Liver (tissue), 9 donors: Measurements from ENCODE around the gene ARHGEF10L. TPM values are rescaled to one million over a fixed set of nuclear protein-coding genes. Genes with fewer than 3 reads are reported as not detected.

Experiments
- DNase-seq: peaks from one replicate; pipeline ENCODE4 v3.0.0-alpha.2; 2017; ENCODE audit warnings: low spot score
- H3K27ac ChIP-seq, 2 donors: one replicate each; pipeline ENCODE4 v1.7.0; 2013; ENCODE audit warnings: inconsistent platforms in 2 of 2, low read length in 2 of 2, control low read depth in 1 of 2, low read depth in 1 of 2, mild to moderate bottlenecking in 1 of 2
- H3K27me3 ChIP-seq, 4 donors: one replicate each; pipeline versions ENCODE4 v1.6.1 to v1.7.0; 2013; ENCODE audit warnings: low read length in 3 of 4, inconsistent platforms in 1 of 4, mild to moderate bottlenecking in 1 of 4, moderate library complexity in 1 of 4; ENCODE audit not compliant: control insufficient read depth in 4 of 4, insufficient read depth in 4 of 4
- H3K36me3 ChIP-seq, 4 donors: one replicate each; pipeline versions ENCODE4 v1.6.1 to v1.7.0; 2013; ENCODE audit warnings: low read length in 3 of 4, mild to moderate bottlenecking in 3 of 4, low read depth in 1 of 4, moderate library complexity in 1 of 4; ENCODE audit not compliant: control insufficient read depth in 4 of 4, insufficient read depth in 3 of 4
- H3K4me1 ChIP-seq, 4 donors: one replicate each; pipeline versions ENCODE4 v1.6.1 to v1.7.0; 2013; ENCODE audit warnings: low read length in 3 of 4, mild to moderate bottlenecking in 3 of 4, moderate library complexity in 1 of 4; ENCODE audit not compliant: control insufficient read depth in 4 of 4, insufficient read depth in 4 of 4
- H3K4me3 ChIP-seq, 3 donors: one replicate each; pipeline versions ENCODE4 v1.6.1 to v1.7.0; 2013; ENCODE audit warnings: low read length in 3 of 3, control low read depth in 1 of 3, low read depth in 1 of 3, mild to moderate bottlenecking in 1 of 3
- H3K9ac ChIP-seq, 2 donors: one replicate each; pipeline ENCODE4 v1.7.0; 2013; ENCODE audit warnings: low read length in 2 of 2, mild to moderate bottlenecking in 2 of 2, moderate library complexity in 2 of 2, control low read depth in 1 of 2, low read depth in 1 of 2
- H3K9me3 ChIP-seq, 4 donors: one replicate each; pipeline versions ENCODE4 v1.6.1 to v1.7.0; 2013; ENCODE audit warnings: low read length in 3 of 4; ENCODE audit not compliant: control insufficient read depth in 4 of 4
- JUND ChIP-seq, 2 donors: IDR thresholded peaks; 2 replicates each; pipeline ENCODE4 v1.6.1; 2016; ENCODE audit warnings: antibody characterized with exemption in 2 of 2
- NR2F2 ChIP-seq: IDR thresholded peaks from 2 replicates; pipeline ENCODE4 v1.6.1; 2016; ENCODE audit warnings: antibody characterized with exemption
- YY1 ChIP-seq: IDR thresholded peaks from 2 replicates; pipeline ENCODE4 v1.6.1; 2016; ENCODE audit warnings: antibody characterized with exemption, mild to moderate bottlenecking
- WGBS: extraction: QIAGEN DNeasy Blood & Tissue Kit; methylation state at CpG from one replicate; pipeline ENCODE4 v1.1.7; 2013; 5-methylcytosine and 5-hydroxymethylcytosine counted together
- polyA plus RNA-seq, 2 donors: library from polyadenylated mRNA; stranded (reverse) in 1 of 2; unstranded in 1 of 2; fragments of 200-250 nt in 1 of 2; fragments of >200 nt in 1 of 2; fragmentation: Nextera tagmentation in 1 of 2; extraction: Ambion mirVana in 1 of 2; gene quantifications; one replicate each; pipeline versions ENCODE4 v1.2.1 to v1.2.3, GENCODE V29; 2013 to 2015
- total RNA-seq, 2 donors: library from RNA; depleted of rRNA; stranded (reverse); fragments of >200 nt; gene quantifications; one replicate each; pipeline ENCODE4 v1.2.3, GENCODE V29; 2014
- TF ChIP-seq, protein P1 (sequence below): IDR thresholded peaks from 2 replicates; pipeline ENCODE4 v1.6.1; 2016; ENCODE audit warnings: antibody characterized with exemption
- TF ChIP-seq, protein P2 (sequence below): IDR thresholded peaks from 2 replicates; pipeline ENCODE4 v1.6.1; 2016; ENCODE audit warnings: antibody characterized with exemption, mild to moderate bottlenecking
- TF ChIP-seq, protein P3 (sequence below): IDR thresholded peaks from 2 replicates; pipeline ENCODE4 v1.6.1; 2016; ENCODE audit warnings: antibody characterized with exemption
- TF ChIP-seq, protein P4 (sequence below): fragments of 150-350 bp; IDR thresholded peaks from 2 replicates; pipeline ENCODE4 v1.5.1; 2017; ENCODE audit warnings: improper control_type of control experiment, low read depth, low read length; ENCODE audit not compliant: missing input control
- donor health status: healthy.
- donor health status: healthy.
- donor health status: healthy.
- donor health status: healthy.
- donor health status: healthy.

The ARHGEF10L gene
- total and polyA plus RNA-seq, 4 donors, result 26.3 to 169 (median 57.5) TPM

DNA sequence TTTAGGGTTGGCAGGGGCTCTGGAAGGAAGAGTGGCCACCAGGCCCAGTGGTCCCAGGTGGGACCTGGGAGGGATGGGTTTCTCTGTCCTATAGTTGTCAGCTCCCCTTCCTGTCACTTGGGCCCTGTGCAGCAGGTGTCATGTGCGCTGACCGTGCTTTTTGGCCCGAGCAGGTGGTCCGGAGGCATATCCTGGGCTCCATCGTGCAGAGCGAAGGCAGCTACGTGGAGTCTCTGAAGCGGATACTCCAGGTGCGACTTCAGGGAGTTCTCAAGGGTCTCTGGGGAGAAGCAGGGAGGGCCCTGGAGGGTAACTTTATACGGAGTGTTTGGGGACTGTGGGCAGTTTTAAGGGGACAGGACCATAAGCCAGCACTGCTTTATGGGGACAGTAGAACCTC is 82.2 kb downstream of the ARHGEF10L start:
- TF ChIP-seq, protein P1, sequence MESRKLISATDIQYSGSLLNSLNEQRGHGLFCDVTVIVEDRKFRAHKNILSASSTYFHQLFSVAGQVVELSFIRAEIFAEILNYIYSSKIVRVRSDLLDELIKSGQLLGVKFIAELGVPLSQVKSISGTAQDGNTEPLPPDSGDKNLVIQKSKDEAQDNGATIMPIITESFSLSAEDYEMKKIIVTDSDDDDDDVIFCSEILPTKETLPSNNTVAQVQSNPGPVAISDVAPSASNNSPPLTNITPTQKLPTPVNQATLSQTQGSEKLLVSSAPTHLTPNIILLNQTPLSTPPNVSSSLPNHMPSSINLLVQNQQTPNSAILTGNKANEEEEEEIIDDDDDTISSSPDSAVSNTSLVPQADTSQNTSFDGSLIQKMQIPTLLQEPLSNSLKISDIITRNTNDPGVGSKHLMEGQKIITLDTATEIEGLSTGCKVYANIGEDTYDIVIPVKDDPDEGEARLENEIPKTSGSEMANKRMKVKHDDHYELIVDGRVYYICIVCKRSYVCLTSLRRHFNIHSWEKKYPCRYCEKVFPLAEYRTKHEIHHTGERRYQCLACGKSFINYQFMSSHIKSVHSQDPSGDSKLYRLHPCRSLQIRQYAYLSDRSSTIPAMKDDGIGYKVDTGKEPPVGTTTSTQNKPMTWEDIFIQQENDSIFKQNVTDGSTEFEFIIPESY, result no peak
- H3K36me3 ChIP-seq, result peaks cover 28 to 96% (median 69%) of the 10 kb centered on the region in 4 donors
- no peaks in the 10 kb centered on the region for H3K9me3 ChIP-seq
- no peaks in the 10 kb centered on the region for H3K27me3 ChIP-seq
- 94% methylated on average over 10 of the region's 10 CpGs for WGBS
- H3K4me1 ChIP-seq, result no peaks in the 10 kb centered on the region
- DNase-seq, result no peak
- H3K27ac ChIP-seq, result no peak overlapping the region
- no peak overlapping the region for H3K9ac ChIP-seq
- H3K4me3 ChIP-seq, result no peak overlapping the region

DNA sequence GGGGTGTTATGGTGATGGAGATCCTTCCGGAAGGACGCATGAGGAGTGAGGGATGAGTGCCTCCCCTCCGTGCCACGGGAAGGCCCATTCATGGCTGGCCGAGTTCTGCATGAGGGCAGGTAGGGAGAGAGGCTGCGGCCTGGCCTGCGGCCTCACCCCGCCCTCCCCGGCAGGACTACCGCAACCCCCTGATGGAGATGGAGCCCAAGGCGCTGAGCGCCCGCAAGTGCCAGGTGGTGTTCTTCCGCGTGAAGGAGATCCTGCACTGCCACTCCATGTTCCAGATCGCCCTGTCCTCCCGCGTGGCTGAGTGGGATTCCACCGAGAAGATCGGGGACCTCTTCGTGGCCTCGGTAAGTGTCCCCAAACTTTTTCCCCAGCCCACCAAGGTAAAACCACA is 83.3 kb downstream of the ARHGEF10L start:
- no peaks in the 10 kb centered on the region for H3K27me3 ChIP-seq
- no peaks in the 10 kb centered on the region for H3K4me1 ChIP-seq
- H3K36me3 ChIP-seq, result peaks cover 30 to 96% (median 70%) of the 10 kb centered on the region in 4 donors
- H3K9ac ChIP-seq, result no peak overlapping the region
- no peak overlapping the region for H3K4me3 ChIP-seq
- H3K27ac ChIP-seq, result no peak overlapping the region
- DNase-seq, result no peak
- H3K9me3 ChIP-seq, result no peaks in the 10 kb centered on the region
- TF ChIP-seq, protein P1, result no peak
- no peak for TF ChIP-seq YY1
- TF ChIP-seq, protein P2, sequence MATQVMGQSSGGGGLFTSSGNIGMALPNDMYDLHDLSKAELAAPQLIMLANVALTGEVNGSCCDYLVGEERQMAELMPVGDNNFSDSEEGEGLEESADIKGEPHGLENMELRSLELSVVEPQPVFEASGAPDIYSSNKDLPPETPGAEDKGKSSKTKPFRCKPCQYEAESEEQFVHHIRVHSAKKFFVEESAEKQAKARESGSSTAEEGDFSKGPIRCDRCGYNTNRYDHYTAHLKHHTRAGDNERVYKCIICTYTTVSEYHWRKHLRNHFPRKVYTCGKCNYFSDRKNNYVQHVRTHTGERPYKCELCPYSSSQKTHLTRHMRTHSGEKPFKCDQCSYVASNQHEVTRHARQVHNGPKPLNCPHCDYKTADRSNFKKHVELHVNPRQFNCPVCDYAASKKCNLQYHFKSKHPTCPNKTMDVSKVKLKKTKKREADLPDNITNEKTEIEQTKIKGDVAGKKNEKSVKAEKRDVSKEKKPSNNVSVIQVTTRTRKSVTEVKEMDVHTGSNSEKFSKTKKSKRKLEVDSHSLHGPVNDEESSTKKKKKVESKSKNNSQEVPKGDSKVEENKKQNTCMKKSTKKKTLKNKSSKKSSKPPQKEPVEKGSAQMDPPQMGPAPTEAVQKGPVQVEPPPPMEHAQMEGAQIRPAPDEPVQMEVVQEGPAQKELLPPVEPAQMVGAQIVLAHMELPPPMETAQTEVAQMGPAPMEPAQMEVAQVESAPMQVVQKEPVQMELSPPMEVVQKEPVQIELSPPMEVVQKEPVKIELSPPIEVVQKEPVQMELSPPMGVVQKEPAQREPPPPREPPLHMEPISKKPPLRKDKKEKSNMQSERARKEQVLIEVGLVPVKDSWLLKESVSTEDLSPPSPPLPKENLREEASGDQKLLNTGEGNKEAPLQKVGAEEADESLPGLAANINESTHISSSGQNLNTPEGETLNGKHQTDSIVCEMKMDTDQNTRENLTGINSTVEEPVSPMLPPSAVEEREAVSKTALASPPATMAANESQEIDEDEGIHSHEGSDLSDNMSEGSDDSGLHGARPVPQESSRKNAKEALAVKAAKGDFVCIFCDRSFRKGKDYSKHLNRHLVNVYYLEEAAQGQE, result no peak
- TF ChIP-seq, protein P3, sequence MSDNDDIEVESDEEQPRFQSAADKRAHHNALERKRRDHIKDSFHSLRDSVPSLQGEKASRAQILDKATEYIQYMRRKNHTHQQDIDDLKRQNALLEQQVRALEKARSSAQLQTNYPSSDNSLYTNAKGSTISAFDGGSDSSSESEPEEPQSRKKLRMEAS, result no peak
- TF ChIP-seq, protein P4, sequence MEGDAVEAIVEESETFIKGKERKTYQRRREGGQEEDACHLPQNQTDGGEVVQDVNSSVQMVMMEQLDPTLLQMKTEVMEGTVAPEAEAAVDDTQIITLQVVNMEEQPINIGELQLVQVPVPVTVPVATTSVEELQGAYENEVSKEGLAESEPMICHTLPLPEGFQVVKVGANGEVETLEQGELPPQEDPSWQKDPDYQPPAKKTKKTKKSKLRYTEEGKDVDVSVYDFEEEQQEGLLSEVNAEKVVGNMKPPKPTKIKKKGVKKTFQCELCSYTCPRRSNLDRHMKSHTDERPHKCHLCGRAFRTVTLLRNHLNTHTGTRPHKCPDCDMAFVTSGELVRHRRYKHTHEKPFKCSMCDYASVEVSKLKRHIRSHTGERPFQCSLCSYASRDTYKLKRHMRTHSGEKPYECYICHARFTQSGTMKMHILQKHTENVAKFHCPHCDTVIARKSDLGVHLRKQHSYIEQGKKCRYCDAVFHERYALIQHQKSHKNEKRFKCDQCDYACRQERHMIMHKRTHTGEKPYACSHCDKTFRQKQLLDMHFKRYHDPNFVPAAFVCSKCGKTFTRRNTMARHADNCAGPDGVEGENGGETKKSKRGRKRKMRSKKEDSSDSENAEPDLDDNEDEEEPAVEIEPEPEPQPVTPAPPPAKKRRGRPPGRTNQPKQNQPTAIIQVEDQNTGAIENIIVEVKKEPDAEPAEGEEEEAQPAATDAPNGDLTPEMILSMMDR, result no peak
- no peak for TF ChIP-seq JUND (IDR thresholded peaks at IDR 0.05)
- no peak for TF ChIP-seq NR2F2
- WGBS, result 94% methylated on average over 22 of the region's 22 CpGs
